Panc1 (cell line): Measurements from ENCODE around the gene SLC4A5.

Experiments
- TCF7L2 ChIP-seq: IDR thresholded peaks from 2 replicates; pipeline ENCODE4 v1.6.1; 2011; ENCODE audit warnings: mild to moderate bottlenecking, low read depth, low read length, inconsistent platforms
- TF ChIP-seq, protein P1 (sequence below): fragments of 450-650 bp; IDR thresholded peaks from 2 replicates; pipeline ENCODE4 v1.5.1; 2017; ENCODE audit warnings: mild to moderate bottlenecking
- TF ChIP-seq, protein P2 (sequence below), 2 experiments: IDR thresholded peaks; 2 replicates each; pipeline ENCODE4 v1.6.1; 2011 to 2012; ENCODE audit warnings: low read depth in 2 of 2, control low read depth in 1 of 2, low read length in 1 of 2, mild to moderate bottlenecking in 1 of 2, moderate library complexity in 1 of 2; ENCODE audit not compliant: insufficient read depth in 1 of 2

DNA sequence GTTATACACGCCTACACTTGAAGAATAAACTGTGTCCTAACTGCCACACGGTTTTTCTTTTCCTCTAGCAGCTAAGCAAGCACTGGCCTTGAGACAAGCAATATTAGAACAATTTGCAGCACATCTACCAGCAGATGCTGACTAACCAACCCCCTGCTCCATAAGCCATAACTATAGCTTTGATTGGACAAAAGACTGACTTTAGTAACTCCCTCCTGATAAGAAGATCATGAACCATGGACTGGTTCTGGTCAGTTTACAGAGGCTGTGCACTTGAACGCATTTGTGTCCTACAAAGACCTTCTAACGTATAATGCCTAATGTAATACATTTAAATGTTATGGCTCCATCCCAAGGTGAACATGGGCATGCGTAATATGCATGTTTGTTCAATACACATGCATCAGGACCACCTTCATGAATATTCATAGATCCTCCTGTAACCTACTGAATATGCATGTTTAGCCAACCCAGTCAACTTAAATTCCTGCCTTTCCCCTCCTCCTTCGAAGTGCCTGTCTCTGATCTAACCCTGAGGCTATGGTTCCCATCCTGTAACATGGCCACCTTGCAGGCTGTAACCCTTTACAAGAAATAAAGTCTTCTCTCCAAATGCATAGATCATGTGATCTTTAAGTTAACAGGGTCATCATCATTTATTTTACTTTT is 26.5 kb downstream of the SLC4A5 start:
- TF ChIP-seq, protein P1, sequence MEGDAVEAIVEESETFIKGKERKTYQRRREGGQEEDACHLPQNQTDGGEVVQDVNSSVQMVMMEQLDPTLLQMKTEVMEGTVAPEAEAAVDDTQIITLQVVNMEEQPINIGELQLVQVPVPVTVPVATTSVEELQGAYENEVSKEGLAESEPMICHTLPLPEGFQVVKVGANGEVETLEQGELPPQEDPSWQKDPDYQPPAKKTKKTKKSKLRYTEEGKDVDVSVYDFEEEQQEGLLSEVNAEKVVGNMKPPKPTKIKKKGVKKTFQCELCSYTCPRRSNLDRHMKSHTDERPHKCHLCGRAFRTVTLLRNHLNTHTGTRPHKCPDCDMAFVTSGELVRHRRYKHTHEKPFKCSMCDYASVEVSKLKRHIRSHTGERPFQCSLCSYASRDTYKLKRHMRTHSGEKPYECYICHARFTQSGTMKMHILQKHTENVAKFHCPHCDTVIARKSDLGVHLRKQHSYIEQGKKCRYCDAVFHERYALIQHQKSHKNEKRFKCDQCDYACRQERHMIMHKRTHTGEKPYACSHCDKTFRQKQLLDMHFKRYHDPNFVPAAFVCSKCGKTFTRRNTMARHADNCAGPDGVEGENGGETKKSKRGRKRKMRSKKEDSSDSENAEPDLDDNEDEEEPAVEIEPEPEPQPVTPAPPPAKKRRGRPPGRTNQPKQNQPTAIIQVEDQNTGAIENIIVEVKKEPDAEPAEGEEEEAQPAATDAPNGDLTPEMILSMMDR: no peak
- TF ChIP-seq TCF7L2: no peak
- TF ChIP-seq, protein P2, sequence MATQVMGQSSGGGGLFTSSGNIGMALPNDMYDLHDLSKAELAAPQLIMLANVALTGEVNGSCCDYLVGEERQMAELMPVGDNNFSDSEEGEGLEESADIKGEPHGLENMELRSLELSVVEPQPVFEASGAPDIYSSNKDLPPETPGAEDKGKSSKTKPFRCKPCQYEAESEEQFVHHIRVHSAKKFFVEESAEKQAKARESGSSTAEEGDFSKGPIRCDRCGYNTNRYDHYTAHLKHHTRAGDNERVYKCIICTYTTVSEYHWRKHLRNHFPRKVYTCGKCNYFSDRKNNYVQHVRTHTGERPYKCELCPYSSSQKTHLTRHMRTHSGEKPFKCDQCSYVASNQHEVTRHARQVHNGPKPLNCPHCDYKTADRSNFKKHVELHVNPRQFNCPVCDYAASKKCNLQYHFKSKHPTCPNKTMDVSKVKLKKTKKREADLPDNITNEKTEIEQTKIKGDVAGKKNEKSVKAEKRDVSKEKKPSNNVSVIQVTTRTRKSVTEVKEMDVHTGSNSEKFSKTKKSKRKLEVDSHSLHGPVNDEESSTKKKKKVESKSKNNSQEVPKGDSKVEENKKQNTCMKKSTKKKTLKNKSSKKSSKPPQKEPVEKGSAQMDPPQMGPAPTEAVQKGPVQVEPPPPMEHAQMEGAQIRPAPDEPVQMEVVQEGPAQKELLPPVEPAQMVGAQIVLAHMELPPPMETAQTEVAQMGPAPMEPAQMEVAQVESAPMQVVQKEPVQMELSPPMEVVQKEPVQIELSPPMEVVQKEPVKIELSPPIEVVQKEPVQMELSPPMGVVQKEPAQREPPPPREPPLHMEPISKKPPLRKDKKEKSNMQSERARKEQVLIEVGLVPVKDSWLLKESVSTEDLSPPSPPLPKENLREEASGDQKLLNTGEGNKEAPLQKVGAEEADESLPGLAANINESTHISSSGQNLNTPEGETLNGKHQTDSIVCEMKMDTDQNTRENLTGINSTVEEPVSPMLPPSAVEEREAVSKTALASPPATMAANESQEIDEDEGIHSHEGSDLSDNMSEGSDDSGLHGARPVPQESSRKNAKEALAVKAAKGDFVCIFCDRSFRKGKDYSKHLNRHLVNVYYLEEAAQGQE (IDR thresholded peaks at IDR 0.05; ENCODE audit: insufficient read depth in 1 of 2, low read depth in 2 of 2, low read length in 1 of 2): no peak
